ENCODE measurements around the gene LRMDA. TPM values are rescaled to one million over a fixed set of nuclear protein-coding genes. Genes with fewer than 3 reads are reported as not detected.

LRMDA gene
- total and polyA plus RNA-seq, 2 of the 13 experiments (the other 11 are each of a cell fraction or from before 2014, with no cell fraction given), result 13.4 to 22.0 TPM

DNA sequence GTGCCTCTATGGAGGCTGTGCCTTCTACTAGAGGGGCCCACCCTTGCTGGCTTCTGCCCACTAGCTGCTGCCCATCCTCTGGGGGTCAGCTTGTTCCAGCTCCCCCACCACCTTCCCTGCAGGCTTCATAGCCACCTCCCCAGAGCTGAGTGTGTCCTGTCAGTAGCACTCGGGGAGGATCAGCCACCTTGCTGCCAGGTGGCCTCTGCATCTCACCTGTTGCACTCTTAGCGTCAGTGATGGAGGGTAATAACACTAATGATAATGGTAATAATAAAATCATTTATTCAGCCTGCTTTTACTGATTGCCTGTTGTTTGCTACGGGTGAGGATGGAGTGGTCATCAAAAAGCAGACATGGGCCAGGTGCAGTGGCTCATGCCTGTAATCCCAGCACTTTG is 377.6 kb downstream of the LRMDA start:
- no peaks in the 10 kb centered on the region for H3K79me2 ChIP-seq (ENCODE audit: insufficient read depth, low read length)
- peaks cover 9% of the 10 kb centered on the region for H3K4me1 ChIP-seq (ENCODE audit: insufficient read depth, low read length)
- in situ Hi-C loops (cut with HindIII; ENCODE audit: extremely low pct_ligation_motif_present, low pct_unique_long_range_greater_than_20kb), result no loop called here
- 0 out of 5 replicates have a peak, but pooled peaks cover 0 to 1% of the 10 kb centered on the region in 2 experiments for H3K36me3 ChIP-seq (replicated peaks in 1 of 2; ENCODE audit: control insufficient read depth in 1 of 2, insufficient read depth in 2 of 2, low read length in 2 of 2)
- ChIA-PET POLR2A (no interaction called here), CTCF (ENCODE audit: low intra/inter-chr PET ratio, low total read pairs) (no interaction called here)
- no peak overlapping the region for H3K9ac ChIP-seq (ENCODE audit: insufficient read depth, low read depth, low read length)
- 100% methylated on average over 3 of the region's 3 CpGs for WGBS (ENCODE audit: low lambda C conversion rate)
- BruUV-seq (replicated peaks), result no TSS peak
- H3K4me3 ChIP-seq (replicated peaks in 1 of 3; ENCODE audit: insufficient read depth in 1 of 3, low read depth in 2 of 3, low read length in 3 of 3), result no peak overlapping the region
- FAIRE-seq (no peak), DNase-seq (ENCODE audit: low spot score) (no peak), ATAC-seq (no peak)
- no peak overlapping the region for H2AFZ ChIP-seq (ENCODE audit: low read length)
- H3K4me2 ChIP-seq (ENCODE audit: low read depth, low read length), result no peak overlapping the region
- H3K27me3 ChIP-seq (ENCODE audit: control insufficient read depth in 1 of 2, insufficient read depth in 2 of 2, low read length in 2 of 2), result no peaks in the 10 kb centered on the region
- H3K27ac ChIP-seq (ENCODE audit: extremely low read length, insufficient read depth, low read length), result no peak overlapping the region
- H3K9me3 ChIP-seq (ENCODE audit: low read length), result no peaks in the 10 kb centered on the region
- intact Hi-C loops (cut with micrococcal nuclease; ENCODE audit: unreplicated experiment), result no loop called here
- TF ChIP-seq ZNF180 (CRISPR knock-in tag; IDR thresholded peaks at IDR 0.05; ENCODE audit: borderline replicate concordance, low read depth), result no peak
- no peak for TF ChIP-seq FOXP4 (CRISPR knock-in tag; IDR thresholded peaks at IDR 0.05)
- TF ChIP-seq, protein P1, sequence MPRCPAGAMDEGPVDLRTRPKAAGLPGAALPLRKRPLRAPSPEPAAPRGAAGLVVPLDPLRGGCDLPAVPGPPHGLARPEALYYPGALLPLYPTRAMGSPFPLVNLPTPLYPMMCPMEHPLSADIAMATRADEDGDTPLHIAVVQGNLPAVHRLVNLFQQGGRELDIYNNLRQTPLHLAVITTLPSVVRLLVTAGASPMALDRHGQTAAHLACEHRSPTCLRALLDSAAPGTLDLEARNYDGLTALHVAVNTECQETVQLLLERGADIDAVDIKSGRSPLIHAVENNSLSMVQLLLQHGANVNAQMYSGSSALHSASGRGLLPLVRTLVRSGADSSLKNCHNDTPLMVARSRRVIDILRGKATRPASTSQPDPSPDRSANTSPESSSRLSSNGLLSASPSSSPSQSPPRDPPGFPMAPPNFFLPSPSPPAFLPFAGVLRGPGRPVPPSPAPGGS (CRISPR knock-in tag; IDR thresholded peaks at IDR 0.05), result no peak
- TF ChIP-seq SCMH1 (CRISPR knock-in tag; IDR thresholded peaks at IDR 0.05; ENCODE audit: borderline replicate concordance), result no peak
- H4K20me1 ChIP-seq (ENCODE audit: insufficient read depth, low read length), result no peaks in the 10 kb centered on the region

GRCh38 chr10:75814014-75814413 is 382.6 kb downstream of the LRMDA start:
- DNase-seq (ENCODE audit: low spot score) (no peak), FAIRE-seq (no peak), ATAC-seq (no peak)
- ChIA-PET POLR2A (no interaction called here), CTCF (ENCODE audit: low intra/inter-chr PET ratio, low total read pairs) (no interaction called here)
- Histone ChIP-seq H3K9me3 (ENCODE audit: low read length) (no peaks in the 10 kb centered on the region), H3K27ac (ENCODE audit: extremely low read length, insufficient read depth, low read length) (no peak overlapping the region), H3K79me2 (ENCODE audit: insufficient read depth, low read length) (no peaks in the 10 kb centered on the region), H3K4me2 (ENCODE audit: low read depth, low read length) (no peak overlapping the region), H3K9ac (ENCODE audit: insufficient read depth, low read depth, low read length) (no peak overlapping the region), H3K4me1 (ENCODE audit: insufficient read depth, low read length) (peaks cover 6% of the 10 kb centered on the region), H4K20me1 (ENCODE audit: insufficient read depth, low read length) (no peaks in the 10 kb centered on the region), H2AFZ (ENCODE audit: low read length) (no peak overlapping the region), H3K4me3 (replicated peaks in 1 of 3; ENCODE audit: insufficient read depth in 1 of 3, low read depth in 2 of 3, low read length in 3 of 3) (no peak overlapping the region), H3K36me3 (replicated peaks in 1 of 2; ENCODE audit: control insufficient read depth in 1 of 2, insufficient read depth in 2 of 2, low read length in 2 of 2) (0 out of 5 replicates have a peak, but pooled peaks cover 0 to 2% of the 10 kb centered on the region in 2 experiments), H3K27me3 (ENCODE audit: control insufficient read depth in 1 of 2, insufficient read depth in 2 of 2, low read length in 2 of 2) (no peaks in the 10 kb centered on the region)
- intact Hi-C loops (cut with micrococcal nuclease; ENCODE audit: unreplicated experiment), result no loop called here
- BruUV-seq (replicated peaks), result no TSS peak
- in situ Hi-C loops (cut with HindIII; ENCODE audit: extremely low pct_ligation_motif_present, low pct_unique_long_range_greater_than_20kb), result no loop called here
- TF ChIP-seq MATR3 (CRISPR knock-in tag; IDR thresholded peaks at IDR 0.05) (no peak), TBP (CRISPR knock-in tag; IDR thresholded peaks at IDR 0.05) (no peak), ZFAT (CRISPR knock-in tag; conservative IDR thresholded peaks at IDR 0.05) (no peak), ZNF672 (CRISPR knock-in tag; IDR thresholded peaks at IDR 0.05) (no peak), CREM (IDR thresholded peaks at IDR 0.05) (no peak), CREM (CRISPR knock-in tag; IDR thresholded peaks at IDR 0.05) (no peak), ZSCAN25 (CRISPR knock-in tag; IDR thresholded peaks at IDR 0.05) (no peak), MTA1 (CRISPR knock-in tag; IDR thresholded peaks at IDR 0.05; ENCODE audit: borderline replicate concordance) (no peak), ZNF747 (CRISPR knock-in tag; IDR thresholded peaks at IDR 0.05; ENCODE audit: borderline replicate concordance) (no peak), ZFX (CRISPR knock-in tag; IDR thresholded peaks at IDR 0.05; ENCODE audit: low read depth) (no peak), ZNF790 (CRISPR knock-in tag; IDR thresholded peaks at IDR 0.05; ENCODE audit: borderline replicate concordance) (no peak), SYNCRIP (IDR thresholded peaks at IDR 0.05; ENCODE audit: insufficient read depth, low read depth, low read length) (no peak)
- TF ChIP-seq, protein P2, sequence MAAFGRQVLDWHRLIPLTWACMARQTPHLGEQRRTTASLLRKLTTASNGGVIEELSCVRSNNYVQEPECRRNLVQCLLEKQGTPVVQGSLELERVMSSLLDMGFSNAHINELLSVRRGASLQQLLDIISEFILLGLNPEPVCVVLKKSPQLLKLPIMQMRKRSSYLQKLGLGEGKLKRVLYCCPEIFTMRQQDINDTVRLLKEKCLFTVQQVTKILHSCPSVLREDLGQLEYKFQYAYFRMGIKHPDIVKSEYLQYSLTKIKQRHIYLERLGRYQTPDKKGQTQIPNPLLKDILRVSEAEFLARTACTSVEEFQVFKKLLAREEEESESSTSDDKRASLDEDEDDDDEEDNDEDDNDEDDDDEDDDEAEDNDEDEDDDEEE (CRISPR knock-in tag; IDR thresholded peaks at IDR 0.05), result no peak

Measured in HepG2 (cell line).